GM12892 (cell line): ENCODE results near the gene RNPEP.

ENCODE experiments used
- POLR2A ChIP-seq: IDR thresholded peaks from 2 replicates; pipeline ENCODE4 v1.6.1; 2011; ENCODE audit warnings: low read depth, low read length, control low read depth
- POLR2AphosphoS5 ChIP-seq: IDR thresholded peaks from 2 replicates; pipeline ENCODE4 v1.6.1; 2011; ENCODE audit warnings: low read depth, low read length, control low read depth
- TAF1 ChIP-seq: IDR thresholded peaks from 2 replicates; pipeline ENCODE4 v1.6.1; 2011; ENCODE audit warnings: low read depth, mild to moderate bottlenecking, control low read depth, low read length, borderline replicate concordance

- TF ChIP-seq POLR2A: no peak
- no peak for TF ChIP-seq POLR2AphosphoS5
- TF ChIP-seq TAF1: no peak
These were observed 37.8 kb upstream of the RNPEP start for GRCh38 chr1:201944639-201945038.
